Bronchial epithelial cell (primary cell): ENCODE data around the gene INO80C. TPM values are rescaled to one million over a fixed set of nuclear protein-coding genes. Genes with fewer than 3 reads are reported as not detected.

Source experiments
- DNase-seq: peaks from one replicate; pipeline ENCODE4 v3.0.0-alpha.2; 2010; ENCODE audit warnings: low read depth
- FAIRE-seq: peaks from 2 replicates; lab custom pipeline; 2011; peaks lifted over from hg19 to GRCh38; lab: Jason Lieb, UNC
- H3K27me3 ChIP-seq: 2 replicates; pipeline ENCODE4 v1.5.1; 2011; ENCODE audit warnings: low read length; ENCODE audit not compliant: control insufficient read depth, insufficient read depth
- H3K36me3 ChIP-seq: 2 replicates; pipeline ENCODE4 v1.5.1; 2011; ENCODE audit warnings: low read length; ENCODE audit not compliant: control insufficient read depth, insufficient read depth
- H3K4me3 ChIP-seq: 2 replicates; pipeline ENCODE4 v1.5.1; 2011; ENCODE audit warnings: mild to moderate bottlenecking, low read depth, low read length, control low read depth
- total RNA-seq: library from RNA; depleted of rRNA; stranded (reverse); fragments of >200 nt; gene quantifications from 2 replicates; pipeline ENCODE4 v1.2.1, GENCODE V29; 2014
- TF ChIP-seq, protein P1 (sequence below): IDR thresholded peaks from 2 replicates; pipeline ENCODE4 v1.5.1; 2011; ENCODE audit warnings: mild to moderate bottlenecking, moderate library complexity, low read length, control low read depth, inconsistent platforms; ENCODE audit not compliant: insufficient read depth, severe bottlenecking

The INO80C gene
- total RNA-seq, 1 donor from 2014 or later: 5.3 TPM

DNA sequence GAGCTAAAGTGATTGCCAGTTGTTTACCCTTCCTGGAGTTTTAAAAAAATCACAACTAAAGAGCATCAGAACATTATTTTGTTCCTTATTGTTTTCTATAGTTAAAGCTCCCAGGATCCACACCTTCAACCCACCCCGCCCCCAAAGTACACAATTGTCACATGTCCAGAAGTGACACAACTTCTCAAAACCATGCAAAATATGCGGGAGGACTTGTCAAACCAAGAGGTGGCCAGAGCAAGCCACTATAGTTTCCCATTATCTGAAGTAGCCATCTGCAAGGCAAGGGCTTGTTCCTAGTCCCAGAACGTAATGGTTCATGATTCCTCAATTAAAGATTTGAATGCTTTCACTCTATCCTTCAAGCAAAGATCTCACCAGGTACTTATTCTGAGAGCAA, 9.9 kb upstream of the INO80C start:
- H3K27me3 ChIP-seq: no peaks in the 10 kb centered on the region
- no peak overlapping the region for H3K4me3 ChIP-seq
- TF ChIP-seq, protein P1, sequence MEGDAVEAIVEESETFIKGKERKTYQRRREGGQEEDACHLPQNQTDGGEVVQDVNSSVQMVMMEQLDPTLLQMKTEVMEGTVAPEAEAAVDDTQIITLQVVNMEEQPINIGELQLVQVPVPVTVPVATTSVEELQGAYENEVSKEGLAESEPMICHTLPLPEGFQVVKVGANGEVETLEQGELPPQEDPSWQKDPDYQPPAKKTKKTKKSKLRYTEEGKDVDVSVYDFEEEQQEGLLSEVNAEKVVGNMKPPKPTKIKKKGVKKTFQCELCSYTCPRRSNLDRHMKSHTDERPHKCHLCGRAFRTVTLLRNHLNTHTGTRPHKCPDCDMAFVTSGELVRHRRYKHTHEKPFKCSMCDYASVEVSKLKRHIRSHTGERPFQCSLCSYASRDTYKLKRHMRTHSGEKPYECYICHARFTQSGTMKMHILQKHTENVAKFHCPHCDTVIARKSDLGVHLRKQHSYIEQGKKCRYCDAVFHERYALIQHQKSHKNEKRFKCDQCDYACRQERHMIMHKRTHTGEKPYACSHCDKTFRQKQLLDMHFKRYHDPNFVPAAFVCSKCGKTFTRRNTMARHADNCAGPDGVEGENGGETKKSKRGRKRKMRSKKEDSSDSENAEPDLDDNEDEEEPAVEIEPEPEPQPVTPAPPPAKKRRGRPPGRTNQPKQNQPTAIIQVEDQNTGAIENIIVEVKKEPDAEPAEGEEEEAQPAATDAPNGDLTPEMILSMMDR: no peak
- H3K36me3 ChIP-seq: no peaks in the 10 kb centered on the region
- DNase-seq (no peak), FAIRE-seq (no peak)

DNA sequence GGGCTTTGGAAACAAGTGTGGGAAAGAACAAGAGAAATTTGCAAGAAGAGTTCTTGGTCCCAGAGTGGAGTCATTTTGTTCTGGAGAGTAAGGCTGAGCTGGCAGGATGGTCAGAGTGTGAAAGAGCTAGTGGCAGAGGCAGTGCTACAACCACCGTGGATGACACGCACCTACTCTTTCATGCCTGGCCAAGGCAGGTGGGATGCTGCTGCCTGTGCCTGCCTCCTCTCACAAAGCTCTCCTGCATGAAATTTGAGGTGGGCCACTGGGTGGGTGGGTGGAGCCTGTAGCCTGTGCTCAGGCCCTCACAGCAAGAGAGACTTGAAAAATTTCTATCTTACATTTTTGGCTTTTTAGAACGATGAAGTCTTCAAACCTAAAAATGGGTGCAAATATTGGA, 9.4 kb upstream of the INO80C start:
- Histone ChIP-seq H3K36me3 (no peaks in the 10 kb centered on the region), H3K4me3 (no peak overlapping the region), H3K27me3 (no peaks in the 10 kb centered on the region)
- DNase-seq (no peak), FAIRE-seq (no peak)
- TF ChIP-seq, protein P1: no peak

- H3K36me3 ChIP-seq: no peaks in the 10 kb centered on the region
- TF ChIP-seq, protein P1: no peak
- no peaks in the 10 kb centered on the region for H3K27me3 ChIP-seq
- H3K4me3 ChIP-seq: no peak overlapping the region
- DNase-seq (no peak), FAIRE-seq (no peak)
Measured at GRCh38 chr18:35506024-35506712, 8.4 kb upstream of the INO80C start.

DNA sequence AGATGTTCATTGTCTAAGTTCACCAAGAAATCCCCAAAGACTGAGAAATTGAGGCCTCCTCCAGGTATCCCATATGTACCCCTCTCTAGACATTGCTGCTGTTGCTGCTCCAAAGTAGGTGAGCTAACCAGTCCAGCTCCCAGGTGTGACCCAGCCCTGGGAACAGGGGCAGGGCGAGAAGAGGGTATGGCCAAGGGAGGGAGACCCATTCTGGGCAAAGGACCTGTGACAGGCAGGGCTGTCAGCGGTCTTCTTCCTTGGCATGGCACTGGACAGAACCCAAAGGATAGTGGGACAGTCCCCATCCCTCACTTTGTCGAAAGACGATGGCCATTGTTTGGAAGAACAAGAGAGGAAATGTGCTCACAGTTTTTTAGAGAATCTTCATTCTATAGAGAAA, 7.2 kb upstream of the INO80C start:
- FAIRE-seq (no peak), DNase-seq (no peak)
- TF ChIP-seq, protein P1: no peak
- Histone ChIP-seq H3K4me3 (no peak overlapping the region), H3K36me3 (no peaks in the 10 kb centered on the region), H3K27me3 (no peaks in the 10 kb centered on the region)

DNA sequence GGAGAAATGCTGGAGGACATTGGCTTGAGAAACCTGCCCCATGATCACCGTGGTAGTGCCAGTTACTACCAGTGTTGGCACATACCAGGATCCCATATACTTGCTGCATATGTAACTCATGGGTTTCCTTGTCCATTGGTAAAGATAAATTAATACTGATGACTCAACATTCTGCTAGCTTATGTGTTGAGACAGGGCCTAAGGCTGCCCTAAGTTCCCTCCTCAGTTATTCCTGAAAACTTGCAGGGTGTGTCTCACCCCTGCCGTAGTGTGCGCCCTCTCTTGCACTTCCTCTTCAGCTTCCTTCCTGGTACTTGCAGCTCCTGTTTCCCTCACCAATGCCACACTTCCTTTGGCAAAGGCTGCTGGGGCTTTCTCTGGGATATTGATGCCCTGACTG, 4.3 kb upstream of the INO80C start:
- FAIRE-seq (peak; percentile 50), DNase-seq (peak; percentile 95)
- Histone ChIP-seq H3K36me3 (no peaks in the 10 kb centered on the region), H3K27me3 (no peaks in the 10 kb centered on the region), H3K4me3 (no peak overlapping the region)
- TF ChIP-seq, protein P1: no peak

- H3K36me3 ChIP-seq: no peaks in the 10 kb centered on the region
- no peak overlapping the region for H3K4me3 ChIP-seq
- FAIRE-seq (no peak), DNase-seq (no peak)
- H3K27me3 ChIP-seq: no peaks in the 10 kb centered on the region
- TF ChIP-seq, protein P1: no peak
Measured at GRCh38 chr18:35501369-35501768, 3.6 kb upstream of the INO80C start.
